Small intestine (tissue), 7 donors: ENCODE data around the gene FH. TPM values are rescaled to one million over a fixed set of nuclear protein-coding genes. Genes with fewer than 3 reads are reported as not detected.

Experiments
- DNase-seq, 2 donors: peaks; one replicate each; pipeline versions ENCODE4 v3.0.0 to v3.0.0-alpha.2; 2013
- FAIRE-seq: peaks from 2 replicates; lab custom pipeline; 2012; peaks lifted over from hg19 to GRCh38; lab: Jason Lieb, UNC
- H3K27ac ChIP-seq, 3 donors: one replicate each; pipeline ENCODE4 v1.5.1; 2013; ENCODE audit warnings: low read length in 2 of 3, mild to moderate bottlenecking in 2 of 3, control low read depth in 1 of 3, inconsistent platforms in 1 of 3, low read depth in 1 of 3, moderate library complexity in 1 of 3
- H3K27me3 ChIP-seq, 3 donors: one replicate each; pipeline ENCODE4 v1.6.1; 2013; ENCODE audit warnings: low read length in 3 of 3, inconsistent platforms in 1 of 3; ENCODE audit not compliant: control insufficient read depth in 3 of 3, insufficient read depth in 3 of 3
- H3K36me3 ChIP-seq, 3 donors: one replicate each; pipeline ENCODE4 v1.6.1; 2013; ENCODE audit warnings: low read length in 3 of 3, inconsistent platforms in 1 of 3, low read depth in 1 of 3, mild to moderate bottlenecking in 1 of 3, moderate library complexity in 1 of 3; ENCODE audit not compliant: control insufficient read depth in 3 of 3, insufficient read depth in 2 of 3
- H3K4me1 ChIP-seq, 3 donors: one replicate each; pipeline ENCODE4 v1.6.1; 2013; ENCODE audit warnings: low read length in 2 of 3, inconsistent platforms in 1 of 3, low read depth in 1 of 3, mild to moderate bottlenecking in 1 of 3, moderate library complexity in 1 of 3; ENCODE audit not compliant: control insufficient read depth in 3 of 3, insufficient read depth in 2 of 3
- H3K4me3 ChIP-seq, 3 donors: one replicate each; pipeline ENCODE4 v1.5.1; 2013; ENCODE audit warnings: low read length in 3 of 3, control low read depth in 1 of 3, inconsistent platforms in 1 of 3, low read depth in 1 of 3, mild to moderate bottlenecking in 1 of 3, moderate library complexity in 1 of 3
- H3K9me3 ChIP-seq, 2 donors: one replicate each; pipeline ENCODE4 v1.6.1; 2013; ENCODE audit warnings: low read depth in 1 of 2, low read length in 1 of 2; ENCODE audit not compliant: control insufficient read depth in 2 of 2, insufficient read depth in 1 of 2
- WGBS, 3 donors: extraction: QIAGEN DNeasy Blood & Tissue Kit; methylation state at CpG; one replicate each; pipeline ENCODE4 v1.1.7; 2013; 5-methylcytosine and 5-hydroxymethylcytosine counted together
- polyA plus RNA-seq, 4 donors: library from polyadenylated mRNA; stranded (reverse) in 3 of 4; unstranded in 1 of 4; fragments of 200-250 nt in 3 of 4; fragments of 120-200 nt in 1 of 4; gene quantifications; one replicate each; pipeline versions ENCODE4 v1.2.1 to v1.2.3, GENCODE V29; 2013
- donor health status: healthy with polysubstance abuse.
- donor health status: control.
- donor health status: control.
- donor health status: Bipolar disorder and iron deficiency.
- donor health status: healthy.

The FH gene
- polyA plus RNA-seq, 4 donors, result 69.4 to 108 (median 78.5) TPM

DNA sequence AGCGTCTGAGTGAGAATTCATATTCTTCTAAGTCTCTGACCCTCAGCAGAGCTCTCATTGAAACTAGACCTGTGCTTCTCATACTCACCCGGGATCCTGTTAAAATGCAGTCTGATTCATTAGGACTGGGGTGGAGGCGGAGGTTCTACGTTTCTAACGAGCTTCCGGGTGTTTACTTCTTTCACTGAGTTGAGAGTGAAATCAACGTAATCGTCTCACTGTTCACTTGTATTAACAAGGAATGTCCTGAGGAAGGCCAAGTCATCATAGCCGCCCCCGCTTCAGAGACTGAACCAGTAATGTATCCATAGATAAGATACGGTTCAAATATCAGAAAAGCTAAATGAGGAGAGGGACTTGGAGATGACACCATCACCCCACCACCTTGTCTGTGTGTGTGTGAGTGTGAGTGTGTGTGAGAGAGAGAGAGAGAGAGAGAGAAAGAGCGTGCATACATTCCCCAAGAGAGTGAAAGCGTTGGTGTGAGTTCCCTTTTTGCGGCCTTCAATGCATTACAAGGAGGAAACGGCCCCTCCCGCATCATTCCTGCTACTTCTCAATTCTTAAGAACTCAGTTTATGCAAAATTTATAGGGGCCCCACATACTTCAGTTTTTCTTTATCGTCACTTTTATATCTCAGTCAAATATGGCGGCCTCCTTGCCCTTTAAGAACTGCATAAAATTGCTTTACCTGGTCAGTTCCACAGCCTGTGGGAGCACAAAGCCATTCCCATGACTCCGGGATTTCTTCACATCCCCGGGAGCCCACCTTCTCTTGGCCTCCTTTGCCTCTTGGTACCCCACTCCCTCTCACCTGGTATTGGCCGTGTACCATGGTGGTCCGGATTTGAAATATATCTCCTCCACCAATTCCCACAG lies 32.4 kb upstream of the FH start:
- Histone ChIP-seq H3K4me1 (no peaks in the 10 kb centered on the region), H3K4me3 (no peak overlapping the region), H3K27ac (peak overlapping the region in 1 of 3 donors; percentile 57), H3K27me3 (no peaks in the 10 kb centered on the region), H3K36me3 (no peaks in the 10 kb centered on the region), H3K9me3 (no peaks in the 10 kb centered on the region)
- DNase-seq (no peak), FAIRE-seq (no peak)
- WGBS, 3 donors, result 68 to 87% (median 73%) methylated on average over 22 of the region's 22 CpGs

DNA sequence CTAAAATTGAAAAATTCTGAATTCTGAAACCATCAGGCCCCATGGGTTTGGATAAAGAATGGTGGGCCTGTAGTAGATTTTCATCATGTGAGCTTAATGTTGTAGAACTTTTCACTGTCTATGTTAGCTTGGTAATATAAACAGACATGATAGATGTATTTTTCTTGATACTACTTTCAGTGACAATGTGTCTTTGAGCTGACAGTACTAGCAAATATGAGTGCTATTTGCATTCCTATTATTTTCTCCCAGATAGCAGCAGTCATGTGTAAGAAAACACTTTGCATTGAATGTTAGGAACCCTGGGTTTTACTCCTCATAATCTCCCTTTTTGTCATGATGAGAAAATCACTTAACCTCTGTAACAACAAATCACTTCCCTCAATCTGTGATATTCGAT lies 30.8 kb upstream of the FH start:
- FAIRE-seq (no peak), DNase-seq (no peak)
- no peak overlapping the region for H3K4me3 ChIP-seq
- H3K4me1 ChIP-seq, result no peaks in the 10 kb centered on the region
- H3K9me3 ChIP-seq, result no peaks in the 10 kb centered on the region
- no peak overlapping the region for H3K27ac ChIP-seq
- 70 to 79% (median 71%) methylated on average over 1 of the region's 1 CpG for WGBS, 3 donors
- no peaks in the 10 kb centered on the region for H3K27me3 ChIP-seq
- no peaks in the 10 kb centered on the region for H3K36me3 ChIP-seq

GRCh38 chr1:241548008-241548407 lies 28.5 kb upstream of the FH start:
- H3K27me3 ChIP-seq, result no peaks in the 10 kb centered on the region
- 53 to 78% (median 67%) methylated on average over 2 of the region's 2 CpGs for WGBS, 3 donors

GRCh38 chr1:241542199-241542907 lies 22.8 kb upstream of the FH start:
- H3K4me1 ChIP-seq, result no peaks in the 10 kb centered on the region
- H3K27me3 ChIP-seq, result no peaks in the 10 kb centered on the region
- H3K4me3 ChIP-seq, result no peak overlapping the region
- H3K9me3 ChIP-seq, result no peaks in the 10 kb centered on the region
- H3K27ac ChIP-seq, result no peak overlapping the region
- WGBS, 3 donors, result 63 to 73% (median 71%) methylated on average over 7 of the region's 7 CpGs
- DNase-seq, result no peak
- FAIRE-seq, result no peak
- H3K36me3 ChIP-seq, result no peaks in the 10 kb centered on the region

More at GRCh38 chr1:241548008-241548407, 28.5 kb upstream of the FH start:
- H3K4me3 ChIP-seq, result no peak overlapping the region
- no peak for FAIRE-seq
- no peaks in the 10 kb centered on the region for H3K9me3 ChIP-seq
- H3K36me3 ChIP-seq, result no peaks in the 10 kb centered on the region
- DNase-seq, result no peak
- no peak overlapping the region for H3K27ac ChIP-seq
- H3K4me1 ChIP-seq, result no peaks in the 10 kb centered on the region

- 60 to 78% (median 67%) methylated on average over 2 of the region's 2 CpGs for WGBS, 3 donors
- Histone ChIP-seq H3K4me1 (no peaks in the 10 kb centered on the region), H3K9me3 (no peaks in the 10 kb centered on the region), H3K36me3 (no peaks in the 10 kb centered on the region), H3K4me3 (no peak overlapping the region), H3K27me3 (no peaks in the 10 kb centered on the region), H3K27ac (no peak overlapping the region)
- no peak for FAIRE-seq
- DNase-seq, result no peak
These were observed 17.4 kb upstream of the FH start for GRCh38 chr1:241536969-241537368.

GRCh38 chr1:241536304-241536703 lies 16.7 kb upstream of the FH start:
- Histone ChIP-seq H3K27me3 (no peaks in the 10 kb centered on the region), H3K9me3 (no peaks in the 10 kb centered on the region), H3K4me3 (no peak overlapping the region), H3K4me1 (no peaks in the 10 kb centered on the region), H3K36me3 (no peaks in the 10 kb centered on the region), H3K27ac (no peak overlapping the region)
- WGBS, 3 donors, result 72 to 90% (median 81%) methylated on average over 1 of the region's 1 CpG
- no peak for DNase-seq
- FAIRE-seq, result no peak

DNA sequence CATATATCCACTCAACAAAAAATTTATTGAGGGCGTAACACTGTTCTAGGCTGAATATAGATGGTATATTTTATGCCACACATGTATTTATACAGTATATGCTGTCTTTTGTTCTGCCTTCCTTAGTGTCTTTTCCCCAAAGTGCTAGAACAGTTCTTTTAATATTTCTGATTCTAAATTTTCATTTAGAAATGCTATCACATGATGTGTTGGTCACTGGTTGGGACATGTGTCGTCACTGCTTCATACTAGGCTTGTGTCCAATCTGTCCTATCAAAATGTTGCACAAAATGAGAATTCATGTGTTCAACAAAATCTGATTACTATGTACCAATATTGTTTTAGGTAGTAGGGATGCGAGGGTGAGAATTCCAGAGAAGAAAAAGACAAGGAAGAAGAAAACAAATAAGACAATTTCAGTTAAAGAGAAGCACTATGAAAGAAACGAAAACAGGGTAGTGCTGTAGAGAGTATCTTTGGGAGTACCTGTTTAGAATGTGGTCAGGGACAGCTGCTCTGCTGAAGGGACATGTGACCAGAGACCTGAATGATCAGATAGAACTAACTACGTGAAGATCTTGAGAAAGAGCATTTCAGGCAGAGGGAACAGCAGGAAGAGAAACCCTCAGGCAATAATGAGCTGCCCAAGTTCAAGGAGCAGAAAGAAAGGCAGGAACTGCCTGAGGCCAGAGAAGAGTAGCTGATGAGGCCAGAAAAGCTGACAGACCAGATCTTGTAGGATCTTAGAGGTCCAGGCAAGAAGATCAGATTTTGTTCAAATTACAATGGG lies 14.0 kb upstream of the FH start:
- WGBS, 3 donors, result 64 to 70% (median 67%) methylated on average over 5 of the region's 5 CpGs
- no peaks in the 10 kb centered on the region for H3K4me1 ChIP-seq
- no peaks in the 10 kb centered on the region for H3K27me3 ChIP-seq
- no peaks in the 10 kb centered on the region for H3K9me3 ChIP-seq
- no peak overlapping the region for H3K4me3 ChIP-seq
- FAIRE-seq (no peak), DNase-seq (peak in 1 of 2 donors; percentile 8)
- H3K36me3 ChIP-seq, result no peaks in the 10 kb centered on the region
- peak overlapping the region in 1 of 3 donors; percentile 66 for H3K27ac ChIP-seq

- DNase-seq (peak; percentile 8 to 34), FAIRE-seq (no peak)
- 68 to 77% (median 68%) methylated on average over 7 of the region's 7 CpGs for WGBS, 3 donors
- no peaks in the 10 kb centered on the region for H3K27me3 ChIP-seq
- H3K4me3 ChIP-seq, result no peak overlapping the region
- no peaks in the 10 kb centered on the region for H3K9me3 ChIP-seq
- no peaks in the 10 kb centered on the region for H3K4me1 ChIP-seq
- H3K36me3 ChIP-seq, result no peaks in the 10 kb centered on the region
- peak overlapping the region in 1 of 3 donors; percentile 3 for H3K27ac ChIP-seq
These were observed 13.3 kb upstream of the FH start for GRCh38 chr1:241532864-241533263.
